ENCODE data around the gene AK3.

The AK3 gene

GRCh38 chr9:4706021-4706420, 35.0 kb downstream of the AK3 start:
- DNase-seq (ENCODE audit: low spot score) = no peak

DNA sequence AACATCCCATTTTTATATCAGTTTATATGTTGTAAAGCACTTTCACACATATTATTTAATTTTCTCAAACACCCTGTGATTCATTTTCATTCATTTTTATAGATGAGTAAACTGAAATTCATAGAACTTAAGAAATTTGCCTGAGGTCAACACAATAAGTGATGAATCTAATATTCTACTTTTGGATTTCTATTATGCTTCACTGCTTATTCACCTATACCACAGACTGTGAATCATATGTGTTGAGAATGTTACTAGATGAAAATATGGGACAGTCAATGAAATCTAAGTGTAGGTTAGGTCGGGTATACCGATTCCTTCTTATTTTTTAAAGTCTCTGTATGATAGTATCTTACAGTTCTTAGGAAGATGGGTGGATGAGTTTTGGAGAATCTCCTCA, 36.9 kb downstream of the AK3 start:
- peak; percentile 13 for DNase-seq (ENCODE audit: low spot score)

DNA sequence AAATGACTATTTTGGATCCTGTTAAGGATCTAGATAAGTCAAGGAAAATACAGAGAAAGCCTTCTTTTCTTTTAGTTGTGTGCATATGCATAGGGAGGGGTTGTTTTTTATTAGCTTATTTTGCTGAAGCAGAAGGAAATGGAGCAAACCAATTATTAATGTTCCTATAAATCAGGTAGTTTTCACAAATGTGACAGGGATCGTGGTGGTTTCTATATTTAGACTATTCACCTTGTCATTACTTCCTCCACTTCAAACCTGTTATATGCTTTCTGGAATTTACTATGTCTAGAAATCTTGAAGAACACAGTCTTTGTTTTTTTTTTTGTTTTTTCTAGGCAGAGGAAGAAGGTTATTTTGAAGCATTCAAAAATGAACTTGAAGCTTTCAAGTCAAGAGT, 39.5 kb downstream of the AK3 start:
- no peak for DNase-seq (ENCODE audit: low spot score)

DNA sequence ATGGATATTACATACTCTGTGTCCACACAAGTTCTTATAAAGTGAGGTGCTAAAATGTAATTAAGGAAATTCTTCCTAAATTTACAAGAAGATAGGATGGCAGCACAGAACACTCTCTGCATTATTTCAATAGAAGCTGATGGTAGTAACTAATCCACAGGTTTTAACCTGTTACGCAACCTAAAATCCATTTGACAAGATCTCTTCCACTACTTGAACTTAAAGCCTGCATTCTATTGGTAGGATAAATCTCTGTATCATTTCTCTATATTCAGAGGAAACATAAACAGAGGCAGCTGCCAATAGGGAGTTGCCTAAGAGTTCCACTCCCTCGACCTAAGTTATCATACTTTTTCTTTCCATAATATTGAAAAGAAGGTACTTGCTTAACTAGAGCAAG, 40.1 kb downstream of the AK3 start:
- DNase-seq (ENCODE audit: low spot score) = no peak

DNA sequence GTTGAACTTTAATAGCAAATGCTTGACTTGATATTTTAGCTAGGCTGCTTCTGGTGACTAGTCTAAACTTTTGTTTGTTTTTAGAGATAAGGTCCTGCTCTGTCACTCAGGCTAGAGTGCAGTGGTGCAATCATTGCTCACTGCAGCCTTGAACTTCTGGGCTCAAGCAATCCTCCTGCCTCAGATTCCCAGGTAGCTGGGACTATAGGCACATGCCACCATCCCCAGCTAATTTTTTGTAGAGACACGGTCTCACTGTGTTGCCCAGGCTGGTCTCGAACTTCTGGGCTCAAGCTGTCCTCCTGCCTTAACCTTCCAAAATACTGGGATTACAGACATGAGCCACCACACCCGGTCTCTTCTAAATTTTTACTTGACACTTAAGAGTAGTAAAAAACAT, 40.9 kb downstream of the AK3 start:
- DNase-seq (ENCODE audit: low spot score) = no peak

GRCh38 chr9:4691795-4692194, 49.2 kb downstream of the AK3 start:
- no peak for DNase-seq (ENCODE audit: low spot score)

DNA sequence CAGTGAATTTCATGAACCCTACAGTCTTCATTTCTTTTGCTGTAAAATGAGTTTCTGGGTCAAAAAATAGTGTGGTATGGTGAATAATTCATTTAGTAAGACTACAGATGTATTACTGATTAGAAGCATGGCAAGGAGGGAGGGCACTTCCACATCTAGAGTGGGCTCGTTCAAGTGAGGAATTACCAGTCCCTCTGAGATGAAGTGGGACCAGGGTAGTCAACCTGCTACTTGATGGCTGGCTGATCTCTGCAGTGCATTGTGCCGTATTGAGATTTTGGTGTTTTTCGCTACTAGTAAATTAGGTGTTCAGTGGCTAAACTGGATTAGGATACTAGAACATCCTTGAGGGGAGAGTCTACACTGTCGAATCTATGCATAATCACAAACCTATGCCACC, 50.9 kb downstream of the AK3 start:
- no peak for DNase-seq (ENCODE audit: low spot score)

- peak; percentile 30 for DNase-seq (ENCODE audit: low spot score)
Measured at GRCh38 chr9:4689687-4690104, 51.3 kb downstream of the AK3 start.

DNA sequence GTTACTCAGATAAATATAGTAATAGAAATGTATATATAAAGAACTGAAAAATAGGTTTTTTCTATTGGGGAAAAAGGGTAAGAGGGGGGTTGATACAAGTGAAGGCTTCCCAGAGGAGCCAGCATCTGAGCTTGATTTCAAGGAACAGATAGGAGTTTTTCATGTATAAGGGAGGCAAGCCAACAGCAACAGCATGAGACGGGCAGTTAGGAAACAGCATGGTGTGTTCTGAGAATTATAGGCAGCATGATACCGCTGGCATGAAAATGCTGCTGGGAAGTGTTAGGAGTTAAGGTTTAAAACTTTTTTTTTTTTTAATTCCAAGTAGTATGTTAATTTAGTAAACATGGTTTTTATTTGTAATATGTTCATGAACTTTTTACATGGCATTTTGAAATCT, 52.0 kb downstream of the AK3 start:
- DNase-seq (ENCODE audit: low spot score) = no peak

- no peak for DNase-seq (ENCODE audit: low spot score)
Measured at GRCh38 chr9:4686584-4686983, 54.4 kb downstream of the AK3 start.

DNA sequence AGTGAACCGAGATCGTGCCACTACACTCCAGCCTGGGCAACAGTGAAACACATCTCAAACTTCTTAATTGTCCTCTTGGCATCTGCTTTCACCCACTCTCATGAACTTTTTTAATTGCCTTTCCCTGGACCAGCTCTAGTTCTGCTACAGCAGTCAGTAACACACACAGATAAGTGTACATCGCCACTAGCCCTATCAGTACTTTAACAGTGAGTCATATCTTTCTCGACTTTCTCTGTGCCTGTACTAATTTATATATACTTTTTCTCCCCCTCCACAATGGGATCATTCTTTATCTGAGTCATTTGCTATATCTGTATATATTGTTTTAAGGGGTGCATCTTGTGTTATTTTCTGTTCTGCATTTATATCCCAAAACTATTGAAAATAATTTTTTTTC, 54.9 kb downstream of the AK3 start:
- no peak for DNase-seq (ENCODE audit: low spot score)

DNA sequence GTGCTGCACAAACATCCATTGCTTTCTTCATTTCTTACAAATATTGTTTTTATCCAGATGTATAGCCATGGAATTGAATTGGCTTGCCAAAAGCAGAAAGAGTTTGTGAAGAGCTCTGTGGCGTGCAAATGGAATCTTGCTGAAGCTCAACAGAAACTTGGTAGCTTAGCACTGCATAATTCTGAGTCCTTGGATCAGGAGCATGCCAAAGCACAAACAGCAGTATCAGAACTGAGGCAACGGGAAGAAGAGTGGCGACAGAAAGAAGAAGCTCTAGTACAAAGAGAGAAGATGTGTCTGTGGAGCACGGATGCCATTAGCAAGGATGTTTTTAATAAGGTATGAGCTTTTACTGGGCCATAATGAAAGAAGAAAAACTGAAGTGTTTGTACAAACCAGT, 56.2 kb downstream of the AK3 start:
- DNase-seq (ENCODE audit: low spot score) = no peak

DNA sequence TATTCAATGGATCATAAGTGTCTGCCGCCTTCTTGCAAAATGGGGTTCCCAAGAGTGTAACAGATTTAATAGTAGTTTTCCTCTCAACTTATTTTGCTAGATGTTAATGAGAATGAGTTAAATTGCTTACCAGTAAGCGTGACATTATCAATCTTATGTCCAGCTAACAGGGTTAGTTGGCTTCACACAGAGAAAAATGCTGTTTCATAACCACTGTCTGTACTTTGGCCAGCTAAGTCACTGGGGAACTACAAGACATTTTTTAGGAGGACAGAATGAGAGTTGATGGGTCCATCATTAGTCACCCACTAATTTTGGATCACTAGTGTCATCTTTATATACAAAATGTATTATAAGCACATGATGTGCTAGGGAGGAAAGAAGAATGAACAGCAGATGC, 60.3 kb downstream of the AK3 start:
- peak; percentile 16 for DNase-seq (ENCODE audit: low spot score)

GRCh38 chr9:4680173-4680525, 60.9 kb downstream of the AK3 start:
- DNase-seq (ENCODE audit: low spot score) = no peak

DNA sequence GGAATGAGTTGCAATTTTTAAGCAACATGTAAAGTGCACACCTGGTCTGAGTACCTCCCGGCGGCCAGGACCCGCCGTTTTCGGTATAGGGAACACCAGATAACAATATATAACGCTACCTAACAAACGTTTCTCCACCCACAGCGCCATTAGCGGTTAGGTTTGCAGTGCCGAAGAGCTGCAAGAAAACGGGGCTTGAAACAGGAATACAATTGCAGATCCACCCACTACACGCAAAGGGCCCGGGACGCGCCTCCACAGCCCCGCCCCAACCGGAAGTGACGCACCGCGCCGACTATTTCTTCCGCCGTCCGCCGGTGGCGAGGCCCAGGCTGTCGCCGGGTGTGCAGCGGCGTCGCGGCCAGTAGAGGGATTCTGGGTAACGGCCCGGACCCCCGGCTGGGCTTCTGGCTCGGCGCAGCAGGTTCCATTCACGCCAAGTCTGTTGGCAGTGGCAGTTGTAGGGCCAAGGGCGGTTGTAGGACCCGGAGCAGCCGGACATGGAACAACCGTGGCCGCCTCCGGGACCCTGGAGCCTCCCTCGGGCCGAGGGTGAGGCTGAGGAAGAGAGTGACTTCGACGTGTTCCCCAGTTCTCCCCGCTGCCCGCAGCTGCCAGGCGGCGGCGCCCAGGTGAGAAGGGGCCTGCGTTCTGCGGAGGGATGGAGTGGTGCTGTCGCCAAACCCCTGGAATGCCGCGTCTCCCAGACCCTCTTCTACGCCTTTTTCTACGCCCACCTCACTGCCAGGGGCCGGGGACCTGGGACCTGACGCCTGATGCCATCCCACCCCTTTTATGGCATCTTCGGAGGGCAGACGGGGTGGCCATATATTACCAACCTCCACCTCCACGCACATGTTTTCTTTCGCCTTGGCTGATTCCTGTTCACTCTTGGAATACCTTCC, 61.5 kb downstream of the AK3 start, which contains the start of gene CDC37L1:
Gene CDC37L1, plus strand, starts transcription at position 302 of the 905 bp plus-strand sequence. Its CDS starts 199 bp downstream, at position 501.
- peak; percentile 97 for DNase-seq (ENCODE audit: low spot score)

- peak; percentile 60 for DNase-seq (ENCODE audit: low spot score)
Measured at GRCh38 chr9:4678679-4679267, 62.2 kb downstream of the AK3 start.

GRCh38 chr9:4677392-4677791, 63.6 kb downstream of the AK3 start:
- no peak for DNase-seq (ENCODE audit: low spot score)

GRCh38 chr9:4674783-4675182, 66.2 kb downstream of the AK3 start:
- DNase-seq (ENCODE audit: low spot score) = peak; percentile 29

DNA sequence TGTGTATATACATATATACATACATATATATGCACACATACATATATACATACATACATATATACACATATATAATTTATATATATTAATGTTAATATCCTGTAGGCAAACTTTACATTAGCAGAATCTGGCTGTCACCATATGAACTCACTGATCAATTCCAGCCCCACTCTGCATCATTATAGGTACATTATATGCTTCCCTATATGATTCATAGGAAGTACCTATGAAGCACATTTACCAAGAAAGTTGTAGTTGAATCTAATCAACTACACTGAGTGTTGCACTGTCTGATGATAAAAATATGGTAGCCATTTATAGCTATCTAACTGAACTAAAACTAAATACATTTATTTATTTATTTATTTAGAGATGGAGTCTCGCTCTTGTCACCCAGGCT, 69.3 kb downstream of the AK3 start:
- no peak for DNase-seq (ENCODE audit: low spot score)

GRCh38 chr9:4670591-4670990, 70.4 kb downstream of the AK3 start:
- DNase-seq (ENCODE audit: low spot score) = no peak

DNA sequence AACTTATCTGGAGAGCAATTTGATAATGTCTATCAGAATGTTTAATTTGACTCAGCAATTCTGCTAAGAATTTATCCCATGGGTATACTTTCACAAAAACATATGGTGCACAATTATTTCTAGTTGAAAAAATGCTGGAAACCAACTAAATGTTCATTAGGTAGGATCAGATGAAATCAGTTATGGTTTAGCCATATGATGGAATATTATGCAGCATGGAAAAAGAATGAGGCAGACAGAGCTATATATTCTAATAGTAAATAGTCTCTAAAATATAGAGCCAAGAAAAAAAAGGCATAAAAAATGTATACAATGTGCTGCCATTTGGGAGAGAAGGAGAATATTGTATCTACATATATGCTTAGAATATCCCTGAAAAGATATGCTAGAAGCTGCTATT, 71.1 kb downstream of the AK3 start:
- no peak for DNase-seq (ENCODE audit: low spot score)

DNA sequence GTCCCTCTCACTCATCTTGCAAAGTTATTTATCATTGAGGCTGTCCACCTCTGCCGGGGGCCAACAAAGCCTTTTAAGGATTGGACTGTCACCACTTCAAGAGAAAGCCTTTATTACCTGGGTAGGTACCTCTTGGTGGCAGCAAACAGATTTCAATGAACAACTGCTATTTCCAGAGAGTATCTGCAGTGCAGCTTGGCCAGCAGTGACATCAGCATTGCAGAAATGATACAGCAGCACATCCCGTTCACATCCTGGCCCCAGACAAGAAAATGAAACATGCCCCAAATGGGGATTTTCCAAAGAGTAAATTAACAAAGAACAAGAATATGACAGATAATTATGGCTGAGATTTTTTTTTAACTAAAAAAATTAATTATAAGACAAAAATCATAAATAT, 72.4 kb downstream of the AK3 start:
- no peak for DNase-seq (ENCODE audit: low spot score)

DNA sequence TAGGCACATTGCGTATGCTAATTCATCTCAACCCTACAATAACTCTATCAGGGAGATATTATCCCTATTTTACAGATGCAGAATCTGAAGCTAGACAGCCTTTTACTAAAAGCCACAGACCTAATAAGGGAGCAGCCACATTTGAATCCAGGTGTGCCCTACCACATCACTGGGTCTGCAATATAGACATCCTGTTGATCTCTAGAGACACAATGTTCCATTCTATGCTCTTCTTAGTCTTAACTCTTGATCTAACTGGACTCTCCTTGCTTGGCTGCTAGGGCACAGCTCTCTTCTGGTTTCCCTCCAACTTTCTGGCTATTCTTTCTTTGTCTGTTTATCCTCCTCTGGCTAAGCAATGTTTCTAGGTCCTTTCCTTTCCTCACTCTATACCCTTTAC, 73.3 kb downstream of the AK3 start:
- DNase-seq (ENCODE audit: low spot score) = no peak

Measured in kidney tubule cell (primary cell).